PFSK-1 (cell line): Measurements from ENCODE around the gene FPR3.

Experiments used
- FOXP2 ChIP-seq: optimal IDR thresholded peaks from 2 replicates; pipeline ENCODE3; 2011; ENCODE audit warnings: borderline replicate concordance, control low read depth, inconsistent platforms; ENCODE audit not compliant: insufficient read depth; ENCODE audit errors: extremely low read length, extremely low read depth
- POLR2AphosphoS5 ChIP-seq: IDR thresholded peaks from 2 replicates; pipeline ENCODE4 v1.6.1; 2012; ENCODE audit warnings: low read depth, mild to moderate bottlenecking, control low read depth, low read length, moderate library complexity
- SIN3A ChIP-seq: IDR thresholded peaks from 2 replicates; pipeline ENCODE4 v1.6.1; 2012; ENCODE audit warnings: mild to moderate bottlenecking, low read length, moderate library complexity, borderline replicate concordance; ENCODE audit not compliant: insufficient read depth
- TAF1 ChIP-seq: IDR thresholded peaks from 2 replicates; pipeline ENCODE4 v1.6.1; 2012; ENCODE audit warnings: low read length, control low read depth, borderline replicate concordance; ENCODE audit not compliant: insufficient read depth
- TF ChIP-seq, protein P1 (sequence below), 2 experiments: IDR thresholded peaks; 2 replicates each; pipeline versions ENCODE4 v1.6.1 to v1.8.0; 2011 to 2012; ENCODE audit warnings: low read depth in 2 of 2, low read length in 2 of 2, control low read depth in 1 of 2, inconsistent platforms in 1 of 2, mild to moderate bottlenecking in 1 of 2, moderate library complexity in 1 of 2; ENCODE audit not compliant: insufficient read depth in 1 of 2

DNA sequence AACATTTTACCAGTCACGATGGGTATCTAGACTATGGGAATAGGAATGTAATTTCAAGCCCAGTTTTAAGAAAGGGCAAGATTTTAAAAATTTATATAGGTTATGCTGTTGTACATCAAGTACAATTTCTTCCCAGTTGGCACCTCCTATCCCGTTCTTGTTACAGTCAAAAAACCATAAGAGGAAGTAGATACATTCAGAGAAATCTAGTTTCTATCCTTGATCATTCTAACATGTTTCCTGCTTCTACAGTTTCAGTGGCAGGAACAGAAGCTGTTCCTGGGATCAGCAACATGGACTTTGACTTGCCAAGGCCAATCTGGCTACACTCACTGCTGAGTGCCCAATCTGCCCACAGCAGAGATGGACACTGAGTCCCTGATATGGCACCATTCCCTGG, 14.7 kb upstream of the FPR3 start:
- TF ChIP-seq POLR2AphosphoS5 (no peak), FOXP2 (no peak), TAF1 (no peak), SIN3A (no peak)
- TF ChIP-seq, protein P1, sequence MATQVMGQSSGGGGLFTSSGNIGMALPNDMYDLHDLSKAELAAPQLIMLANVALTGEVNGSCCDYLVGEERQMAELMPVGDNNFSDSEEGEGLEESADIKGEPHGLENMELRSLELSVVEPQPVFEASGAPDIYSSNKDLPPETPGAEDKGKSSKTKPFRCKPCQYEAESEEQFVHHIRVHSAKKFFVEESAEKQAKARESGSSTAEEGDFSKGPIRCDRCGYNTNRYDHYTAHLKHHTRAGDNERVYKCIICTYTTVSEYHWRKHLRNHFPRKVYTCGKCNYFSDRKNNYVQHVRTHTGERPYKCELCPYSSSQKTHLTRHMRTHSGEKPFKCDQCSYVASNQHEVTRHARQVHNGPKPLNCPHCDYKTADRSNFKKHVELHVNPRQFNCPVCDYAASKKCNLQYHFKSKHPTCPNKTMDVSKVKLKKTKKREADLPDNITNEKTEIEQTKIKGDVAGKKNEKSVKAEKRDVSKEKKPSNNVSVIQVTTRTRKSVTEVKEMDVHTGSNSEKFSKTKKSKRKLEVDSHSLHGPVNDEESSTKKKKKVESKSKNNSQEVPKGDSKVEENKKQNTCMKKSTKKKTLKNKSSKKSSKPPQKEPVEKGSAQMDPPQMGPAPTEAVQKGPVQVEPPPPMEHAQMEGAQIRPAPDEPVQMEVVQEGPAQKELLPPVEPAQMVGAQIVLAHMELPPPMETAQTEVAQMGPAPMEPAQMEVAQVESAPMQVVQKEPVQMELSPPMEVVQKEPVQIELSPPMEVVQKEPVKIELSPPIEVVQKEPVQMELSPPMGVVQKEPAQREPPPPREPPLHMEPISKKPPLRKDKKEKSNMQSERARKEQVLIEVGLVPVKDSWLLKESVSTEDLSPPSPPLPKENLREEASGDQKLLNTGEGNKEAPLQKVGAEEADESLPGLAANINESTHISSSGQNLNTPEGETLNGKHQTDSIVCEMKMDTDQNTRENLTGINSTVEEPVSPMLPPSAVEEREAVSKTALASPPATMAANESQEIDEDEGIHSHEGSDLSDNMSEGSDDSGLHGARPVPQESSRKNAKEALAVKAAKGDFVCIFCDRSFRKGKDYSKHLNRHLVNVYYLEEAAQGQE (IDR thresholded peaks at IDR 0.05; ENCODE audit: insufficient read depth in 1 of 2, low read depth in 2 of 2, low read length in 2 of 2), result no peak
